ENCODE data around the gene DIAPH1.

GRCh38 chr5:141617682-141618029 lies 1.1 kb downstream of the DIAPH1 start:
- TF ChIP-seq POLR2A (IDR thresholded peaks at IDR 0.05; ENCODE audit: low read length) (peak; percentile 9), GATA1 (IDR thresholded peaks at IDR 0.05; ENCODE audit: low read depth, low read length) (no peak)

Data from erythroblast (primary cell).